GM20000 (cell line): Measurements from ENCODE around the gene SMARCC2.

ENCODE experiments used
- DNase-seq: peaks from one replicate; pipeline ENCODE4 v3.0.0; 2012; ENCODE audit warnings: low spot score
- CTCF ChIP-seq: IDR thresholded peaks from 2 replicates; pipeline ENCODE4 v1.5.1; 2012; ENCODE audit warnings: mild to moderate bottlenecking, control low read depth; ENCODE audit errors: extremely low read depth, missing control alignments

Gene SMARCC2

GRCh38 chr12:56221232-56221756, 32.0 kb upstream of the SMARCC2 start:
- DNase-seq = no peak
- TF ChIP-seq CTCF = no peak

- no peak for TF ChIP-seq CTCF
- no peak for DNase-seq
These were observed 31.4 kb upstream of the SMARCC2 start for GRCh38 chr12:56220611-56221231.

GRCh38 chr12:56219840-56220239, 30.6 kb upstream of the SMARCC2 start:
- no peak for DNase-seq
- no peak for TF ChIP-seq CTCF

- DNase-seq = no peak
- no peak for TF ChIP-seq CTCF
These were observed 27.2 kb upstream of the SMARCC2 start for GRCh38 chr12:56216461-56216860.

GRCh38 chr12:56213878-56214277, 24.6 kb upstream of the SMARCC2 start:
- no peak for DNase-seq
- no peak for TF ChIP-seq CTCF

GRCh38 chr12:56212361-56212760, 23.1 kb upstream of the SMARCC2 start:
- TF ChIP-seq CTCF = no peak
- DNase-seq = no peak

GRCh38 chr12:56208006-56208405, 18.7 kb upstream of the SMARCC2 start:
- DNase-seq = no peak
- no peak for TF ChIP-seq CTCF
